Testis (tissue), 3 donors: ENCODE measurements around the gene NFE2L3. TPM values are rescaled to one million over a fixed set of nuclear protein-coding genes. Genes with fewer than 3 reads are reported as not detected.
"Not testable (repeated sequence)": the region's sequence is repeated elsewhere in the genome, so short reads cannot be mapped to it uniquely, and the experiment has no call there.

Source experiments
- DNase-seq: peaks from one replicate; pipeline ENCODE4 v3.0.0-alpha.2; 2019
- H3K27ac ChIP-seq, 2 donors: fragments of 200-600 bp; sonication (generic); one replicate each; pipeline ENCODE4 v1.5.1; 2019
- H3K27me3 ChIP-seq: fragments of 200-600 bp; sonication (generic); one replicate; pipeline ENCODE4 v1.5.1; 2019
- H3K36me3 ChIP-seq: fragments of 200-600 bp; sonication (generic); one replicate; pipeline ENCODE4 v1.5.1; 2017; ENCODE audit warnings: low read depth; ENCODE audit errors: missing control alignments
- H3K4me1 ChIP-seq: fragments of 200-600 bp; sonication (generic); one replicate; pipeline ENCODE4 v1.5.1; 2019
- H3K4me3 ChIP-seq, 2 donors: fragments of 200-600 bp; sonication (generic); one replicate each; pipeline ENCODE4 v1.5.1; 2017 to 2019
- H3K9me3 ChIP-seq: fragments of 200-600 bp; sonication (generic); one replicate; pipeline ENCODE4 v1.5.1; 2017
- POLR2A ChIP-seq: fragments of 450-650 bp; IDR thresholded peaks from one replicate; pipeline ENCODE4 v1.6.1; 2017; ENCODE audit warnings: antibody characterized with exemption, mild to moderate bottlenecking, moderate library complexity
- WGBS, 2 donors: methylation state at CpG; one replicate each; pipeline ENCODE4 v1.1.5; 2018; 5-methylcytosine and 5-hydroxymethylcytosine counted together
- intact Hi-C: fragments of 100-400 bp; cut with DNase I; formaldehyde crosslinking; loops from one replicate; pipeline ENCODE4 v1.15.1; 2023; ENCODE audit warnings: low total_unique reads
- polyA plus RNA-seq: library from polyadenylated mRNA; stranded (reverse); fragments of 350-450 nt; fragmentation: Illumina TruSeq; extraction: RNeasy Lipid Tissue Mini Kit (QIAGEN cat#74804); gene quantifications from one replicate; pipeline ENCODE4 v1.2.3, GENCODE V29; 2014; ENCODE audit warnings: low read depth, low replicate concordance; ENCODE audit not compliant: insufficient read depth
- total RNA-seq, 2 donors: library from RNA; depleted of rRNA; stranded (reverse); fragments of >200 nt; gene quantifications; one replicate each; pipeline ENCODE4 v1.2.3, GENCODE V29; 2016
- TF ChIP-seq, protein P1 (sequence below), 3 experiments: fragments of 450-650 bp in 2 of 3; fragments of 200-600 bp in 1 of 3; sonication (generic) in 1 of 3; IDR thresholded peaks; one replicate each; pipeline ENCODE4 v1.5.1; 2016 to 2019; ENCODE audit warnings: antibody characterized with exemption in 3 of 3, mild to moderate bottlenecking in 2 of 3, moderate library complexity in 1 of 3

NFE2L3 gene
- total and polyA plus RNA-seq, 3 donors from 2014 or later, result 3.3 to 4.2 (median 4.2) TPM

DNA sequence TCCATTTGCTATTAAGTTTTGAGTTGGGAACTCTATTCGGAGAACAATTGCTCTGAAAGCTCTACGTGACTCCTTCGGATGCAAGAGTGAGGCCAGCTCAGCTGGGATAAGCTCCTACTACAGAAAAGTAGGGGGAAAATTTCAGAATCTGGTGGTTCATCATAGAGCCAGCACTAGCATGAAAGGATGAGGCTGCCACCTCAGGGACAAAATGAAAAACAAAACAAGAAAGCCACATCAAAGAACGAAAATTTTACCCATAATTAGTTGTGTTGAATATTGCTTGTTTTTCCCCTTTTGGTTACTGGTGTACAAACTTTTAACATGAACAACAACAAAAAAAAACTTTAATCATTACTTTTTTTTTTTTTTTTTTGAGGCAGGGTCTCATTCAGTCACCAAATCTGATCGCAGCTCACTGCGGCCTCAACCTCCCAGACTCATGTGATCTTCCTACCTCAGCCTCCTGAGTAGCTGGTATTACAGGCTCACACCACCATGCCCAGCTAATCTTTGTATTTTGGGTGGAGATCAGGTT lies 39.7 kb upstream of the NFE2L3 start:
- no peaks in the 10 kb centered on the region for H3K27me3 ChIP-seq
- no peaks in the 10 kb centered on the region for H3K4me1 ChIP-seq
- WGBS, 2 donors, result 87 to 89% methylated on average over 6 of the region's 6 CpGs
- H3K4me3 ChIP-seq, result no peak overlapping the region
- H3K27ac ChIP-seq, result no peak overlapping the region
- no peaks in the 10 kb centered on the region for H3K9me3 ChIP-seq
- DNase-seq, result no peak
- H3K36me3 ChIP-seq, result no peaks in the 10 kb centered on the region
- intact Hi-C loops, result no loop called here
- TF ChIP-seq, protein P1, sequence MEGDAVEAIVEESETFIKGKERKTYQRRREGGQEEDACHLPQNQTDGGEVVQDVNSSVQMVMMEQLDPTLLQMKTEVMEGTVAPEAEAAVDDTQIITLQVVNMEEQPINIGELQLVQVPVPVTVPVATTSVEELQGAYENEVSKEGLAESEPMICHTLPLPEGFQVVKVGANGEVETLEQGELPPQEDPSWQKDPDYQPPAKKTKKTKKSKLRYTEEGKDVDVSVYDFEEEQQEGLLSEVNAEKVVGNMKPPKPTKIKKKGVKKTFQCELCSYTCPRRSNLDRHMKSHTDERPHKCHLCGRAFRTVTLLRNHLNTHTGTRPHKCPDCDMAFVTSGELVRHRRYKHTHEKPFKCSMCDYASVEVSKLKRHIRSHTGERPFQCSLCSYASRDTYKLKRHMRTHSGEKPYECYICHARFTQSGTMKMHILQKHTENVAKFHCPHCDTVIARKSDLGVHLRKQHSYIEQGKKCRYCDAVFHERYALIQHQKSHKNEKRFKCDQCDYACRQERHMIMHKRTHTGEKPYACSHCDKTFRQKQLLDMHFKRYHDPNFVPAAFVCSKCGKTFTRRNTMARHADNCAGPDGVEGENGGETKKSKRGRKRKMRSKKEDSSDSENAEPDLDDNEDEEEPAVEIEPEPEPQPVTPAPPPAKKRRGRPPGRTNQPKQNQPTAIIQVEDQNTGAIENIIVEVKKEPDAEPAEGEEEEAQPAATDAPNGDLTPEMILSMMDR (IDR thresholded peaks at IDR 0.05), result no peak
- TF ChIP-seq POLR2A, result no peak

DNA sequence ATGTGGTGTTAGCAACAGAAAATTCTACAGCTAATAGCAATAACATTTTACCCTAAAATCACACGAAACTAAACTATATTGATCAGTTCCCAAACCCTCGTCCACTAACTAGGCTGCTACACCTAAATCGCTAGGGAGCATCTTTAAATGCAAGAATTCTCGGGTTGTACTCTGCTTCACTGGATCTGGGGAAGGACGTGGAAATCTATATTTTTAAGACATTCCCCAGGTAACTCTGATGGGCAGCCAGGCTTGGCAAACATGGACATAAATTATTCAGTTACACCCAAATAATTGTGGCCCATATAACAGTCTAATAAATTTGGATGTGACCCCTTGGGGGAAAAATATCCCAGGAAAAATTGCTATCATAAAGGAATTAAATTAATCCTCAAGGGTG lies 36.3 kb upstream of the NFE2L3 start:
- WGBS, 2 donors, result 69 to 80% methylated on average over 5 of the region's 5 CpGs
- Histone ChIP-seq H3K27me3 (no peaks in the 10 kb centered on the region), H3K27ac (no peak overlapping the region), H3K4me3 (no peak overlapping the region), H3K36me3 (no peaks in the 10 kb centered on the region), H3K9me3 (no peaks in the 10 kb centered on the region), H3K4me1 (no peaks in the 10 kb centered on the region)
- DNase-seq, result no peak
- TF ChIP-seq, protein P1 (IDR thresholded peaks at IDR 0.05), result no peak
- no peak for TF ChIP-seq POLR2A
- intact Hi-C loops, result no loop called here

DNA sequence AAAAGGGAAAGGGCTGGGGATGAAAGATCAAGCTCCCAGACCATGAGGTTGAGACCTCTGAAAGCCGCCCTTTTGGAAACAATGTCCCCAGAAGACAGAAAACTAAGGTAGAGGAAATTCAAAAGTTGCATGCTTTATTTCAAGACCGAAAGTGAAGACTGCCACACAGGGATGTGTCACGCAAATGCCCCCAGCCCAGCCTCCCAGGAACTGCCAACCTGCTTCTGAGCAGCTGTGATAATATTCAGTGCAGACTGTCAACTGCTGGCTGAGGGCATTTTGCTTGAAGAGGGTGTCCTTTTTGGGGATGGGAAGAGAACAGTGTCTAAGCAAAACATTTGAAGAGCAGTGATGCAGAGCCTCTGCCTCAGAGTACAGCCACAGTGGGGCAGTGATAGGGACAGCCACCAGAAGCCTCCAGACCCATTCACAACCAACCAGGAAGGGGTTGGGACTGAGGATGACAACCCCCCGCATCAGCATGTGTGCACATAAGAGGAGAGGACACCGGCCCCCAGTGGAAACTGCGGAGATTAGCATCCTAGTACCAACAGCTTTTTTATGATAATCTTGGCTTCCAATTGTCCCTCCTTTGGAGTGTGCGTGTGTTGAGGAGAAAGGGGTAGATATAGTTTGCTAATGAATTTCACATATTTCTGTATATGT lies 34.7 kb upstream of the NFE2L3 start:
- H3K9me3 ChIP-seq, result no peaks in the 10 kb centered on the region
- WGBS, 2 donors, result 64 to 67% methylated on average over 7 of the region's 7 CpGs
- DNase-seq, result no peak
- no peak for TF ChIP-seq POLR2A
- H3K4me1 ChIP-seq, result no peaks in the 10 kb centered on the region
- no peaks in the 10 kb centered on the region for H3K27me3 ChIP-seq
- no peak overlapping the region for H3K27ac ChIP-seq
- H3K4me3 ChIP-seq, result no peak overlapping the region
- H3K36me3 ChIP-seq, result no peaks in the 10 kb centered on the region
- intact Hi-C loops, result no loop called here

DNA sequence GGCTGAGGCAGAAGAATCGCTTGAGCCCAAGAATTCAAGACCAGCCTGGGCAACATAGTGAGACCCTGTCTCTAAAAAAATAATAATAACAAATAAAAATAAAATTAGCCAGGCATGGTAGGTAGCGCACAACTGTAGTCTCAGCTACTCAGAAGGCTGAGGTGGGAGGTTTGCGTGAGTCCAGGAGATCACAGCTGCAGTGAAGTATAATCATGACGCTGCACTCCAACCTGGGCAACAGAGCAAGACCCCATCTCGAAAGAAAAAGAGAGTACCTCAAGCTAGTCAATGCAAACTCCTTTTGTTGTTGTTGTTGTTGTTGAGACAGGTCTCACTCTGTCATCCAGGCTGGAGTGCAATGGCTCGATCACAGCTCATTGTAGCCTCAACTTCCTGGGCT lies 34.0 kb upstream of the NFE2L3 start:
- H3K4me3 ChIP-seq, result no peak overlapping the region
- no peak overlapping the region for H3K27ac ChIP-seq
- no peaks in the 10 kb centered on the region for H3K4me1 ChIP-seq
- no peaks in the 10 kb centered on the region for H3K36me3 ChIP-seq
- no peaks in the 10 kb centered on the region for H3K9me3 ChIP-seq
- TF ChIP-seq, protein P1 (IDR thresholded peaks at IDR 0.05), result no peak
- TF ChIP-seq POLR2A, result no peak
- 91 to 94% methylated on average over 6 of the region's 6 CpGs for WGBS, 2 donors
- H3K27me3 ChIP-seq, result no peaks in the 10 kb centered on the region
- no peak for DNase-seq
- intact Hi-C loops, result no loop called here

DNA sequence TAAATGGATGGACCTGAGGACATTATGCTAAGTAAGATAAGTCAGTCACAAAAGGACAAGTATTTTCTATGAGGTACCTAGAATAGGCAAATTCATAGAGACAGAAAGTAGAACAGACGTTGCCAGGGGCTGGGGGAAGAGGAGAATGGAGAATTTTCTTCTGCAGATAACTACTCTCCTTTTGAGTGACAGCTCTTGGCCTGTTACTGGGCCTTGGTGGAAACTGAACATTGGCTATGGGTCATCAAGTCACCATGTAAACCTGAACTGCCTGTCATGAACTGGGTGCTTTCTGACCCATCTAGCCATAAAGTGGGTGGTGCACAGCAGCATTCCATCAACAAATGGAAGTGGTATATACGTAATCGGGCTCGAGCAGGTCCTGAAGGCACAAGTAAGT lies 29.3 kb upstream of the NFE2L3 start:
- intact Hi-C loops, result no loop called here
- TF ChIP-seq, protein P1 (IDR thresholded peaks at IDR 0.05), result no peak
- no peak for TF ChIP-seq POLR2A
- no peaks in the 10 kb centered on the region for H3K9me3 ChIP-seq
- no peak for DNase-seq
- no peaks in the 10 kb centered on the region for H3K36me3 ChIP-seq
- H3K27me3 ChIP-seq, result no peaks in the 10 kb centered on the region
- H3K4me3 ChIP-seq, result no peak overlapping the region
- no peaks in the 10 kb centered on the region for H3K4me1 ChIP-seq
- no peak overlapping the region for H3K27ac ChIP-seq
- 88 to 93% methylated on average over 4 of the region's 4 CpGs for WGBS, 2 donors

DNA sequence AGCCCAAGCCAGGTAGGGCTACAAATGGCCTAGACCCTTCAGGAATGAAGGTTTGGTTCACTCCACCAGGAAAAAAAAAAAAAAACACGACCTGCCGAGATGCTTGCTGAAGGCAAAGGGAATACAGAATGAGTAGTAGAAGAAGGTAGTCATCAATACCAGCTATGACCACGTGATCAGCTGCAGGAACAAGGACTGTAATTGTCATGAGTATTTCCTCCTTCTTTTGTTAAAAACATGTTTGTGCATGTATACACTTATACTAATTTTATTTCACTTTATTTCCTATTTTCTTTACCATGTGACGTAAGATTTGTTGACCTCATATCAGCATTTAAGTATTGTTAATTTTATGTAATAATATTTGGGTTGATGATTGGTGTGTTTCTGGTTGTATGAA lies 27.2 kb upstream of the NFE2L3 start:
- H3K4me1 ChIP-seq, H3K9me3 ChIP-seq, H3K27me3 ChIP-seq, H3K36me3 ChIP-seq, DNase-seq, H3K27ac ChIP-seq, intact Hi-C loops, H3K4me3 ChIP-seq: not testable (repeated sequence)
- 87 to 89% methylated on average over 4 of the region's 4 CpGs for WGBS, 2 donors
